ENCODE data around the gene ALOX5AP.

DNA sequence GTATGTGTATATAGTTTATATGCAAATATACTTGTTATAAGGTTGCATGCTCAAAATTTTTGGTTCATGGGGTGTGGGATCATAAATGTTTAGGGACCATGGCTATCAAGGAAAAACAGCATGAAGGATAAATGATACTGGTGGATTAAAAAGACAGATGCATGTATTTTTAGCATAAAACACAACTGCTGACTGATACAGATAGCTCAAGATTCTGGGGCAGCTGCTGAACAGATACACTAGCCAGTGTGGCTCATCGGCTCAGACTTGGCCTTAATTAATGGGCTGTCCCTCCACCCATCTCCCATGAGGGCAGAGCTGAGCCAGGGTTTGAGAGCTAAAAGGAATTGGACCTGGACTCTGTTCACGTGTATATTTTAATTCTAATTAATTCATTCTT, 11.4 kb downstream of the ALOX5AP start:
- TF ChIP-seq, protein P1, sequence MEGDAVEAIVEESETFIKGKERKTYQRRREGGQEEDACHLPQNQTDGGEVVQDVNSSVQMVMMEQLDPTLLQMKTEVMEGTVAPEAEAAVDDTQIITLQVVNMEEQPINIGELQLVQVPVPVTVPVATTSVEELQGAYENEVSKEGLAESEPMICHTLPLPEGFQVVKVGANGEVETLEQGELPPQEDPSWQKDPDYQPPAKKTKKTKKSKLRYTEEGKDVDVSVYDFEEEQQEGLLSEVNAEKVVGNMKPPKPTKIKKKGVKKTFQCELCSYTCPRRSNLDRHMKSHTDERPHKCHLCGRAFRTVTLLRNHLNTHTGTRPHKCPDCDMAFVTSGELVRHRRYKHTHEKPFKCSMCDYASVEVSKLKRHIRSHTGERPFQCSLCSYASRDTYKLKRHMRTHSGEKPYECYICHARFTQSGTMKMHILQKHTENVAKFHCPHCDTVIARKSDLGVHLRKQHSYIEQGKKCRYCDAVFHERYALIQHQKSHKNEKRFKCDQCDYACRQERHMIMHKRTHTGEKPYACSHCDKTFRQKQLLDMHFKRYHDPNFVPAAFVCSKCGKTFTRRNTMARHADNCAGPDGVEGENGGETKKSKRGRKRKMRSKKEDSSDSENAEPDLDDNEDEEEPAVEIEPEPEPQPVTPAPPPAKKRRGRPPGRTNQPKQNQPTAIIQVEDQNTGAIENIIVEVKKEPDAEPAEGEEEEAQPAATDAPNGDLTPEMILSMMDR (IDR thresholded peaks at IDR 0.05), result no peak
- no peak for TF ChIP-seq EZH2phosphoT487 (IDR thresholded peaks at IDR 0.05)
